DMS153 treated with DMSO at 0.1 percent for 48 hours (cell line): ENCODE measurements around the gene ZNF823.
"Not testable (repeated sequence)": the region's sequence is repeated elsewhere in the genome, so short reads cannot be mapped to it uniquely, and the experiment has no call there.

Experiments used
- DNase-seq: peaks from one replicate; lab custom pipeline; 2025; ENCODE audit not compliant: unreplicated experiment; lab: John Stamatoyannopoulos, UW

The ZNF823 gene

DNA sequence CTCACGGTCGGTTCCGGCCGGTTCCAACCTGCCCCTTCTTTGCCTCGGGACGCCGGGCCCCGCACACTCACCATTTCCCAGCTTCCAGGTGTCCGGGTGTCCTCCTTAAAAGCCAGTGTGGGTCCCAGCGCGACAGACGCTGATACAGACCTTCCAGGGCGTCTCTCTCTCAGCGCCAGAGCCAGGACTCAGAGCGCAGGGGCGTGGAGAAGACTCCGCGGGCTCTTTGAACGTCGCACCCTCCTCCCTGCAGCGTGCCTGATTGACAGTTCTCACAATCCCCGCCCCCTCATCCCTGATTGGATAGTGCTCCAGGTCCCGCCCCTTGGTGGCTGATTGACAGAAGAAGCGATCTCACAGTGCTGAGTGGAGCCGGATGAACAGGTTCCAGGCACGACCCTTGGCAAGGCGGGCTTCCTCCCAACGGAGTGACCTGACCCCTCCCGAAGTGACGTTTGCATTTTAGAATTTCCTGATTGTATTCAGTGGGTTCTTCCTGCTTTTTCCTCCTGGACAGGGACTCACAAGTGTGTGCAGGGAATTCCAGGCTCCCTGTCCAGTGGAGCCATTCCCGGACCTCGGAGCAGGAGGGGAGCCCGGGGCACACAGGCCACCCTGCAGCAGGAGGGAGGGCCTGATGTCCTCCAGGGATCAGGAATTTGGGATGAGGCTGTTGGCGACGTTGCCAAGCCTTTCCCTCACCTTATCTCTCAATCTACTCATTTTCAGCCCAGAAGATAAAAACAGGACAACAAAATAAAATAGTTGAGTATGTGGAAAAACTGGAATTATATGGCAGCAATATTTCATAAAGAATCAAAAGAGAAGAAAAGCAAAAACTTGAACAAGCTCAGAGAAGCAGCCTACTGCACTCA, at the start of gene ZNF823:
ZNF823 (minus strand) TSS at position 201 of the 875 bp plus-strand sequence; CDS start at position 74, 127 bp downstream.
- DNase-seq = peak; percentile 97

DNA sequence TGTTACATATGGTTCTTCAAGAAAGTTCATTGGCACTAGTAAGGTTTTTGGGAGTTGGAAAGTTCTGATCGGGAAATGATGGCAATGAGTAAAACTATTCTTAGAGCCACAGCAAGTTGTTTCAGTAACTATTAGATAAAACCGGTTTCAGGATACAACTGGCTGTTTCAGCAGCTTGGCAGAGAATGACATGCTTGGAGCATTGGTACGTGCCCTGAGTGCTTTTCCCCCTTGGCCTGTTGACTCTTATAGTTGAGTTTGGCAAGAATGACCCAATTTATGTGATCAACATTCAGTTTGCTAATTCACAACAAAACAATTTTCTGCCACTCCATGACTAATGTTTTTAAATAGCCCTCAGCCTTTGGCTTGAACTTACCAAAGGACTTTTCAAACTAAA, 48.8 kb upstream of the ZNF823 start:
- no peak for DNase-seq

DNA sequence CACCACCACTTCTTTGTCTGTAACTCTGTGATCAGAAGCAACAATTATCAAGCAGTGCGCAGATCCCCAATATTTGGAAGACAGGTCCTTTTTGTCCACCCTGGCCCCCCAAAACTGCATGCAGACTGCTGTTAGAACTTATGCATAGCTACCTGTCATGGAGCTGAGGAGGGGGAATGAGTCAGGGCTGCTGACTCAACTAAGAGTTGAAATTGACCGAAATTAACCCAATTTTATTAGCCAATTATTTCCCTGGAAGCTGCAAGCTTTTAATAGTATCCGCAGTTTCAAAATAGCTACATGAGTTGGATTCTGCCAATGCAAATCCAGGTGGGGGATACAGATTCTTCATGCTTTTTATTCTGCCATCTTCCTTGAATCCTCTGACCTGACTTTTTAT, 45.6 kb upstream of the ZNF823 start:
- DNase-seq = no peak

DNA sequence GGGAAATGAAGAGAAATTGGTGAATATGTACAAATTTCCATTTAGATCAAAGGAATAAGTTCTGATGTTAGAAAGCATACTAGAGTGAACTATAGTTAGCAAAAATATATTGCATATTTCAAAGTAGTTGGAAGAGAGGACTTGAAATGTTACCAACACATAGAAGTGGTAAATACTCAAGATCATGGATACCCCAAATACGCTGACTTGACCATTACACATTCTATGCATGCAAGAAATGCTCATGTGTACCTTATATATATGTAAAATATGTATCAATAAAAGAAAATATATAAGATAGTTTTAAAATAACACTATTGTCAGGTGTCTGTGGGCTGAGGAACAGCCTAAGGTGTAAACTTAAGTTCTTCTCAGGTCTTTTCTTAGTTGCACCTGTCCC, 45.0 kb upstream of the ZNF823 start:
- no peak for DNase-seq

DNA sequence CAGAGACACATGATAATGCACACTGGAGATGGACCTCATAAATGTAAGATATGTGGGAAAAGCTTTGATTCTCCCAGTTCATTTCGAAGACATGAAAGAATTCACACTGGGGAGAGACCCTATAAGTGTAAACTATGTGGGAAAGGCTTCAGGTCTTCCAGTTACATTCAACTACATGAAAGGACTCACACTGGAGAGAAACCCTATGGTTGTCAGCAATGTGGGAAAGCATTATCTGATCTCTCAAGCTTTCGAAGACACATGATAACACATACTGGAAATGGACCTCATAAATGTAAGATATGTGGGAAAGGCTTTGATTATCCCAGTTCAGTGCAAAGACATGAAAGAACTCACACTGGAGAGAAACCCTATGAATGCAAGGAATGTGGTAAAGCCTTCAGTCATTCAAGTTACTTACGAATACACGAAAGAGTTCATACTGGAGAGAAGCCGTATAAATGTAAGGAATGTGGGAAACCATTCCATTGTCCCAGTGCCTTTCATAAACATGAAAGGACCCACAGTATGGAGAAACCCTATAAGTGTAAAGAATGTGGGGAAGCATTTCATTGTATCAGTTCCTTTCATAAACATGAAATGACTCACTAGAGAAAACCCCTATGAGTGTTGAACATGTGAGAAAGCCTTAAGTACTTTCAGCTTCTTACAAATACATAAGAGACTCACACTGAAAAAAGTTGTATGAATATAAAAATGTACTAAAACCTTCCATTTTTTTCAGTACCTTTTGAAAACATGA, 42.7 kb upstream of the ZNF823 start:
- DNase-seq = no peak

DNA sequence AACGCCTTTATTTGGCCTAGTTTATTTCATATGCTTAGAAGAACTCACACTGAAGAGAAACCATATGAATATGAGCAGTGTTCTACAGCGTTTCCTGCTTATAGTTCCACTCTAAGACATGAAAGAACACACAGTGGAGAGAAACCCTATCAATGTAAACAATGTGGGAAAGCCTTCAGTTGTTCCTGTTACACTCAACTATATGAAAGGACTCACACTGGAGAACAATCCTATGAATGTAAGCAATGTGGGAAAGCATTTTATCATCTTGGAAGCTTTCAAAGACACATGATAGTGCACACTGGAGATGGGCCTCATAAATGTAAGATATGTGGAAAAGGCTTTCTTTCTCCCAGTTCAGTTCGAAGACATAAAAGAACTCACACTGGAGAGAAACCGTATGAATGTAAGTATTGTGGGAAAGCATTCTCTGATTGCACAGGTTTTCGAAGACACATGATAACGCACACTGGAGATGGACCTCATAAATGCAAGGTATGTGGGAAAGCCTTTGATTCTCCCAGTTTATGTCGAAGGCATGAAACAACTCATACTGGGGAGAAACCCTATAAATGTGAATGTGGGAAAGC, 41.8 kb upstream of the ZNF823 start:
- DNase-seq = no peak

DNA sequence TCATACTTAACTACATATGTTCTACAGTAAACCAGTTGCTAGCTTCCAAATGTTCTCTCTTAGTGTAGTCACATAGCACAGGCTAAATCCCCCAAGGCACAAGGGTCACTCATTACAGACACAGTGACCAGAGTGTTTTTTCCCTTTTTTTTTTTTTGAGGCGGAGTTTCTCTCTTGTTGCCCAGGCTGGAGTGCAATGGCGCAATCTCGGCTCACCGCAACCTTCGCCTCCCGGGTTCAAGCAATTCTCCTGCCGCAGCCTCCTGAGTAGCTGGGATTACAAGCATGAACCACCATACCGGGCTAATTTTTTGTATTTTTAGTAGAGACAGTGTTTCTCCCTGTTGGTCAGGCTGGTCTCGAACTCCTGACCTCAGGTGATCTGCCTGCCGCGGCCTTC, 37.9 kb upstream of the ZNF823 start:
- DNase-seq = not testable (repeated sequence)

DNA sequence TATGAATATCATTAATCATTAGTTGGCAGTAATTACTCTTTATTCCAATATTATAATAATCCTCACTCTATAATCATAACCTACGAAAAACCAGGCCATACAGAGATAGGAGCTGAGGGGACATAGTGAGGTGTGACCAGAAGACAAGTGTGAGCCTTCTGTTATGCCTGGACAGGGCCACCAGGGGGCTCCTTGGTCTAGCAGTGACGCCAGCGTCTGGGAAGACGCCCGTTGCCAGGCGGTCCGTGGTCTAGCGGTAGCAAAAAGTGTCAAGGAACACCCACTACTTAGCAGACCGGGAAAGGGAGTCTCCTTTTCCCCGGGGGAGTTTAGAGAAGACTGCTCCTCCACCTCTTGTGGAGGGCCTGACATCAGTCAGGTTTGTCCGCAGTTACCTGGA, 32.8 kb upstream of the ZNF823 start:
- DNase-seq = not testable (repeated sequence)

DNA sequence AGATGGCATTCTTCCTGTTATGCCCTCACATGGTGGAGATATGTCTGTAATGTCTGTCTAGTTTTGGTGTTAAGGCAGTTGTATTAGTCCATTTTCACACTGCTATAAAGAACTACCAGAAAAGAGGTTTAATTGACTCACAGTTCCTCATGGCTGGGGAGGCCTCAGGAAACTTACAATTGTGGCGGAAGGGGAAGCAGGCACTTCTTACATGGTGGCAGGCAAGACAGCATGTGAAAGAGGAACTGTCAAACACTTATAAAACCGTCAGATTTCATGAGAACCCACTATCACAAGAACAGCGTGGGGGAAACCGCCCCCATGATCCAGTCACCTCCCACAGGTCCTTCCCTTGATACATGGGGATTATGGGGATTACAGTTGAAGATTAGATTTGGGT, 31.2 kb upstream of the ZNF823 start:
- no peak for DNase-seq

DNA sequence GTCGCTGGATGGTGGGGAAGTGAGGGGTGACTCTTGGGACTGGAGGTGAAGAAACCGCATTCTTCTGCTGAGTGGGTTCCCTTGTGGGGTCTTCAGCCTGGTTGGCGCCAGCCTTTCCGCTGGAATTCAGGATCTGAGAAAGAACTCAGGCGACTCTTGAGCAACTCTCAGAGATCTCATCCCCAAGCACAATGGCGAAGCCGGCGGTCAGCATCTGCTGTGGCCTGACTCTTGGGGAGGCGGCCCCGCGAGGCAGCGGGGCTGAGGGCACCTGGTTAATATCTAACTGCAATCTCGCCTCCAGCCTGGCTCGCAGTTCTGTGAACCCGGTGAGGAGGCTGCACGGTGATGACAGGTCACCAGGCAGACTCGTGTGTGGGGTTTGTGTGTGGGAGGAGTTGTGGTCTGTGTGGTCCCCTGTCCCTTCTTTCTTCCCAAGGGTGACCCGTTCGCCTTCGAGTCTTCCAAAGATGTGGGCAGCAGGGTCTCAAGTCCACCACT, 28.9 kb upstream of the ZNF823 start:
- no peak for DNase-seq

DNA sequence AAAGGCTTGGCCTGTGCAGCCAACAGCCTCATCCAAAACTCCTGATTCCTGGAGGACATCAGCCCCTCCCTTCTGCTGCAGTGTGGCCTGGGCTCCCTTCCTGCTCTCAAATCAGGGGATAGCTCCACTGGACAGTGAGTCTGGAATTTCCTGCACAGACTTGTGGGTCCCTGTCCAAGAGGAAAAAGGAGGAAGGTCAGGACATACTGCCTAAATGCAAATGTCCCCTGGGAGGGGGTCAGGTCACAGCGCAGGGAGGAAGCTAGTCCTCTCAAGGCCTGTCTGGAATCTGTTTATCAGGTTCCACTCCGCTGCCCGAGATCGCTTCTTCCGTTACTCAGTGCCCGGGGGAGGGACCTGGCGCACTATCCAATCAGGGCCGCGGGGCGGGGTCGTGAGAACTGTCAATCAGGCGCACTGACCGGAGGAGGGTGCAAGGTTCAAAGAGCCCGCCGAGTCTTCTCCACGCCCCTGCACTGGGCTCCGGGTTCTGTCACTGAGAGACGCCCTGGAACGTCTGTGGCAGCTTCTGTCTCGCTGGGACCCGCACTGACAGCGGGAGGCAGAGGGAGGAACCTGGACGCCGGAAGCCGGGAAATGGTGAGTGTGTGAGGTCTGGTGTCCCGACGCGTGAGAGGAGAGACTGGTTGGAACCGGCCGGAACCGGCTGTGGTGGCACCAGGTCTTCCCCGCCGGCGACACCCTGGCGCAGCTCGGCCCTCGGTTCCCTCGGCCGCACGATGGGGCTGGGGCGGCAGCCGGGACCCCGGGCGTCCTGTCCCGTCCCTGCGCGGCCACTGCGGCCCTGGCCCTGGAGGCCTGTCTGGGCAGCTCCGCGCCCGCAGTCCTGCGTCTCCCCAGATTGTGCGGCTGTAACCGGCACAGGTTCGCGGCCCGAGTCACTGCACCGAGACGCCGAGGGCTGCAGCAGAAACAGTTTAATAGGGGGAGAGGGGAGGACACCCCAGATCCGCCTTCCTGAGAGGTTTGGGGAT, 28.1 kb upstream of the ZNF823 start, which contains the start of gene ZNF441:
ZNF441 (plus strand) TSS at position 404 of the 995 bp plus-strand sequence; CDS start at position 598, 194 bp downstream.
- peak; percentile 81 for DNase-seq

DNA sequence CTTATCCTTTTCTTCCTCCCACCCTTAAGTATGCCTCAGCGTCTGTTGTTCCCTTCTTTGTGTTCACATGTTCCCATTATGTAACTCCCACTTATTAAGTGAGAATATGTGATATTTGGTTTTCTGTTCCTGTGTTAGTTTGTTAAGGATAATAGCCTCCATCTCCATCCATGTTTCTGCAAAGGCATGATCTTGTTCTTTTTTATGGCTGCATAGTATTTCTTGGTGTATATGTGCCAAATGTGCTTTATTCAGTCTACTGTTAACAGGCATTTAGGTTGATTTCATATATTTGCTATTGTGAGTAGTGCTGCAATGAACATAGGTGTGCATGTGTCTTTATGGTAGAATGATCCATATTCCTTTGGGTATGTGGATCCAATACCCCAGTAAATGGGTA, 24.9 kb upstream of the ZNF823 start:
- DNase-seq = no peak

DNA sequence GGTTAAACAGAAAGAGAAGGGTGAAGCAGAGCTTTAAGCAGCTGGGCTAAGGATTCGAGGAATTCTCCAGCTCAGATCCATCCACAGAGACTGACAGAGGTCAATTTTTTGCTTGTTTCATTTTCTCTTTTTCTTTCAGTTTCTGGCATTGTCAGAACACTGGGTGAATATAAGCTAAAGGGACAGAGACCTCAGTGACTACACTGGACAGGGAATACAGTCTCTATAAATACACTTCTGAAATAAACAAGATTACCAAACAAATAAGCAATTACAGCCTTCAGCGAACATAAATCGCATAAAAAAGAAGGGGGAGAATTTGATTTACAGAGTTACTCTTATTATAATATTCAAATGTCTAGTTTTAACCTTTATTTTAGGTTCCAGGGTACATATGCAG, 24.4 kb upstream of the ZNF823 start:
- no peak for DNase-seq

DNA sequence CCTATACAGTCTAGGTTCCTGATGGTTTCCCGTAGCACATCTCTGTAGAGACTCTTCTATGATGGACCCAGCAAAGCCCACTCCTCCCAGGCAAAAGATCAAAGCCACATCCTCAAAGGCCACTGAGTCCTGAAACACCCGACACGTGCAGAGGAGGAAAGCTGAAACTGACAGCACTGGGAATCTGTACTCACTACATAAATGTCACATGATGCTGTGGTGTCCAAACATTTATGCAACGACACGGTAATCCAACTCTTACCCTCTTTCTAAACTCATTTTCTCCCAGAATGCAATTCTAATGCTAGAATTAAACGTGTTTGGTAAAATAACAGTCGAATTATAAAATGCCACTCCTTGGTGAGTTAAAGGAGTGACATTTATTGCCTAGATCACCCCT, 21.1 kb upstream of the ZNF823 start:
- no peak for DNase-seq

DNA sequence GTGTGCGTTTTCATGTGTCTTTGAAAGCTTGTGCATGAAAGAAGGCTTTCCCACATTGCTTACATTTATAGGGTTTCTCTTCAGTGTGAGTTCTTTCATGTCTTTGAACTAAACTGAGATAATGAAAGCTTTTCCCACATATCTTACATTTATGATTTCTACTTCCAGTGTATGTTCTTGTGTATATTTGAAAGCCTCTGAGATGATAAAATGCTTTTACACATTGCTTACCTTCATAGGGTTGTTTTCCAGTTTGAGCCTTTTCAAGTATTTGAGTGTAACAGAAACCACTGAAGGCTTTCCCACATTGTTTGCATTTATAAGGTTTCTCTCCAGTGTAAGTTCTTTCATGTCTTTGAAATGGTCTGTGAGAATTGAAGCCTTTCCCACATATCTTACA, 18.2 kb upstream of the ZNF823 start:
- no peak for DNase-seq

DNA sequence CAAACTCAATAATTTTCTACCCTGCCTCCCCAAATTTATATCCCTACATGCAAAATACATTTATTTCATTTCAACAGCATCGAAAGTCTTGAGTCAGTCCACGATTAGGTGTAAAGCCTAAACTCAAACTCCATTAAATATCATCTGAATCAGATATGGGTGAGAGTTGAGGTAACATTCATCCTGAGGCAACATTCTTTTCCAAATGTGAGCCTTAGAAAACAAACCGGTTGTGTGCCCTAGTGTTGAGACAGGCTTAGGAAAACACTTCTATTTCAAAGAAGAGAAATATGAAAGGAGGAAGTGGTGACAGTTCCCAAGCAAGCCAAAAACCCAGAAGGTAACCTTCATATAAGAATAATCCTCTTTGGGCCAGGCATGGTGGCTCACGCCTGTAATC, 15.9 kb upstream of the ZNF823 start:
- DNase-seq = no peak

DNA sequence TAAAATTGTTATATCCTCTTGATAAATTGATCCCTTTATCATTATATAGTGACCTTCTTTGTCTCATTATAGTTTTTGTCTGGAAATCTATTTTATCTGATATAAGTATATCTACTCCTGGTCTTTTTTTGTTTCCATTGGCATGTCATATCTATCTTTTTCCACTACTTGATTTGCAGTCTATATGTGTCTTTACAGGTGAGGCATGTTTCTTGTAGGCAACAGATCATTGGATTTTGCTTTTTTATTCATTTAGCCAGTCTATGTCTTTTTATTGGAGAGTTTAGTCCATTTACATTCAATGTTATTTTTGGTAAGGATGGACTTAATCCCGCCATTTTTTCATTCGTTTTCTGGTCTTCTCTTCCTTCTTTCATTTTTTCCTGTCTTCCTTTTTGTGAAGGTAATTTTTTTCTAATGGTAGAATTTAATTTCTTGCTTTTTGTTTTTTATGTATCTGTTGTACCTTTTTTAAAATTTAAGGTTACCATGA, 13.5 kb upstream of the ZNF823 start:
- no peak for DNase-seq

DNA sequence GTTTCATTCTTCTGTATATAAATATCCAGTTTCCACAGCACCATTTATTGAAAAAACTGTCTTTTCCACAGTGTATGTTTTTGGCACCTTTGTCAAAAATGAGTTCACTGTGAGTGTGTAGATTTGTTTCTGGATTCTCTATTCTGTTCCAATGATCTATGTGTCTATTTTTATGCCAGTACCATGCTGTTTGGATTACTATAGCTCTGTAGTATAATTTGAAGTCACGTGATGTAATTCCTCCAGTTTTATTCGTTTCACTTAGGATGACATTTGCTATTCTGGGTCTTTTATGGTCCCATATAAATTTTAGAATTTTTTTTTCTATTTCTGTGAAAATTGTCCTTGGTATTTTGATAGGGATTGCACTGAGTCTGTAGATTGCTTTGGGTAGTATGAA, 11.0 kb upstream of the ZNF823 start:
- DNase-seq = no peak

DNA sequence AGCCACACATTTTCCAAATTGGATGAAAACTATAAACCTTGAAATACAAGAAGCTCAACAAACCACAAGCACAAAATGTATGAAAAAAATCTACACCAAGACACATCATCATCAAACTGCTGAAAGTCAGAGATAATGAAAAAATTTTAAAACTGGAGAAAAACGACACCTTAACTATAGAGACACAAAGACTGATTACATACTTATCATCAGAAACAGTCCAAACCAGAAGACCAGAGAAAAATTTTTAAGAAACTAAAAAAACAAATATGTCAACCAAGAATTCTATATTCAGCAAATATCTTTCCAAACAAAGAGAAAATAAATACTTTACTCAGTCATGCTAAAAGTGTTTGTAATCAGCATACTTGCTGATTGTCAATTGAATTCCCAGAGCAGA, 8.5 kb upstream of the ZNF823 start:
- no peak for DNase-seq

DNA sequence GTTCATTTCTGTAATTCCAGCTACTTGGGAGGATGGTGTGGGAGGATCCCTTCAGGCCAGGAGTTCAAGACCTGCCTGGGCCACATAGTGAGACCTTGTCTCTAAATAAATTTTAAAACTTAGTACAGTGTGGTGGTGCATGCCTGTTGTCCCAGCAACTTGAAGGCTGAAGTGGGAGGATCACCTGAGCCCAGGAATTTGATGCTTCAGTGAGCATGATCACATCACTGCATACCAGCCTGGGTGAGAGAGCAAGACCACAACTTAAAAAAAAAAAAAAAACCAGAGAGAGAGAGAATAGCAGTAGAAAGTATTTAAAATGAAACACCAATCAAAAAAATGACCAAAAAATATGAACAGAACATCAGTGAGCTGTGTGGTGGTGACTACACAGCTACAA, 7.1 kb upstream of the ZNF823 start:
- no peak for DNase-seq
